GM19467 (cell line): ENCODE measurements around the gene ZMYND10.
A peak's percentile ranks its signal among the peaks of the same experiment; 100 is the strongest.

Experiments used
- ATAC-seq: cut with Tn5 transposase; IDR thresholded peaks from one replicate; pipeline ENCODE4 v1.9.1; 2021; ENCODE audit warnings: mild to moderate bottlenecking, moderate library complexity; ENCODE audit not compliant: unreplicated experiment

The ZMYND10 gene

DNA sequence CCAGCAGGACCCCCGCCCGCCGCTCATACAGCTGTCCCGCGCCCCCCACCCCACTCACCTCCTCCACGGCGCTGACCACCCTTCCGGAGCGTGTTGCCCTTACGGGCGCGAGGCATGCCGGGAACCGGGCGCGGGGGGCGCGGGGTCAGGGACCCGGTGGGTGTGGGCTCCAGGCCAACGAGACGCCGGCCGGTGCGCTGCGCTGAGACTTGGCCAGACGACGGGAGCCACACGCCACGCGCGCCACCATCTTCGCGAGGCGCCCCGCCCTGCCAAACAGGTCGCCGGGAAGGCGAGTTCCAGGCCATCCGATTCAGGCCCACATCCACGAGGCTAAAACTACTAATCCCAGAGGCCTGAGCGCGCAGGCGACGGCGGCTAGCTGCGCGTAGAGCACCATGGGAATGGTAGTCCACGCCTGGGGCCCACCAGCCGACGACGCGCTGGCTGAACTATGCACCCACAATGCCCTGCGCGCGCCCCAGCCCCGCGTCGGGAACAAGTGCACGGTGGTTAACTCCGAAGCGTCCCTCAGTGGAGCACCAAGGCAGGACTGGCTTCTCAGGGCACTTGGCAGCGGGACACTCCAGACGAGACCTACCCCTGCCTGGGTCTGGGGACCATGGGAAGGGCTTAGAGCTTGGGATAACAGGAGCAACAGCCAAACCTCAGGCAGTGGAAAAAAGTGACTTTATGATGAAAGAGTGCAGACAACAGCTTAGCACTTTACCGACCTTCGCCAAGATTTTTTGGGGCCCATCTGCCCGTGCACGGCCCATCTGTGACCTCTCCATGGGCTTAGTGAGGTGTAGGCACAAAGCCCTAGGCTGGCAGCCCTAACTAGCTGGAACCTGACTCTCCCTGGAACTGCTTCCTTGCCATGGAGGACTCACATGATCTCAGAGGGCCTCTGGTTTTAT, 53.1 kb downstream of the ZMYND10 start, which contains the start of gene IFRD2:
Gene IFRD2 (minus strand): TSS at position 271 of the 920 bp plus-strand sequence. CDS start 155 bp downstream, at position 116.
- peak; percentile 90 for ATAC-seq
